ENCODE data around the gene FCHSD2.
"Not testable (repeated sequence)": the region's sequence is repeated elsewhere in the genome, so short reads cannot be mapped to it uniquely, and the experiment has no call there.

Gene FCHSD2

GRCh38 chr11:73147771-73148681, 5.9 kb upstream of the FCHSD2 start:
- DNase-seq: no peak

DNA sequence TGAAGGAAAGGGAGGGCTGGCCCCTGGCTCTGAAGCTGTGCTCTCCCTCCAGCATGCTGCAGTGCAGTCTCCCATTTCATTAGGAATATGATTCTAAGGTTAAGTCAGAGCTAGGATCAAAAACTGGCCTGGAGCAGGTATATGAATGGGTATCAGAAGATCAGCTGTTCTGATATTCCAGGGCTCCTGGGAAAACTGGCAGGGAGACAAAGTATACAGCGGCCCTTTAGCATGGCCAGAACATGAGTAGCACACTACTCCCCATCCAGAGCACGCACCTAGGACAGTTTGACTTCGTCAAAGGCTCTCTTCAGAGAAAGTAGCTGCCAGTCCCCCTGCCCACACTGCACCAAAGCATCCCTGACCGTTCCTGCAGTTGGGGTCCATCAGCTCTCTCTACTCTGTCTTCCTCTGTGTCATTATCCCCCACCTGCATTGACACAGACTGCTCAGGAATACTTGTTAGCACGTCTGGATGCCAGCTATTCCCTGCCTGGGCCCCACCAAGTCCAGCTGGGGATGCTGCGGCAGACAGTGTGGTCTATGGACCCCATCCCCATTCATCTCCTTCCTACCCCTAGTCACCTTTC, 4.0 kb upstream of the FCHSD2 start:
- no peak for DNase-seq

- DNase-seq: no peak
Measured at GRCh38 chr11:73143126-73143838, 1.2 kb upstream of the FCHSD2 start.

- DNase-seq: no peak
Measured at GRCh38 chr11:73141309-73142127, 600 bp downstream of the FCHSD2 start.

- DNase-seq: no peak
Measured at GRCh38 chr11:73141031-73141308, 1.1 kb downstream of the FCHSD2 start.

GRCh38 chr11:73140213-73141030, 1.7 kb downstream of the FCHSD2 start:
- DNase-seq: no peak

DNA sequence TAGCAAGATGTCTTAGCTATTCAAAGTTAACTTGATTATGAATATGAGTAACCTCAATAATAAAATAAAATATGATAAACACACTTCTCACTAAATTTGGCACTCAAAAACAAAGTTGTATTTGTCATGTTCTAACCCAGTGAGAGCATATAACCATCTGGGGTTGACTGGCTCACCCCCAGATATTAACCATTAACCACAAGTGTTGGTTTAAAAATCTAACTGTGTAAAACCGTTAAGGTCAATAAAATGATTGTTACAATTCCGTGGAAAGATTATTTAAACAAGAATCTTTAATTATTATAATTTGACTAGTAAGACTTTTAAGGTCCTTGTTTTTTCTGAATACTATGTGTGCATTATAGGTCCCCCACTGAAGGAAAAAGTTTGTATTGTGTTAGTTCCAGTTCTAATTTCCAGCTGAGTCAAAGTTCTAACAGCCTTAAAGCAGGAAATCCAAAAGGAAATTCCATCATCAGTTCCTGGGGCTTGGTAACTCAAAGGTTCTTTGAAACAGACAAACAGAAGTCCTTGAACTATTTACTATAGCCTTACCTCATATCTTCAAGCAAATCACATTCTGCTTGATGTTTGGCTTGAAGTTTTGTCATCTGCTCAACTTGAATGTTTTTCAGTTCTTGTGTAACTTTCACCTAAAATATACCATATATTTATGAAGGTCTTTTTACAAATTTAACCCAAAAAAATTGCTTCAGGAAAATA, 2.5 kb downstream of the FCHSD2 start:
- DNase-seq: no peak

DNA sequence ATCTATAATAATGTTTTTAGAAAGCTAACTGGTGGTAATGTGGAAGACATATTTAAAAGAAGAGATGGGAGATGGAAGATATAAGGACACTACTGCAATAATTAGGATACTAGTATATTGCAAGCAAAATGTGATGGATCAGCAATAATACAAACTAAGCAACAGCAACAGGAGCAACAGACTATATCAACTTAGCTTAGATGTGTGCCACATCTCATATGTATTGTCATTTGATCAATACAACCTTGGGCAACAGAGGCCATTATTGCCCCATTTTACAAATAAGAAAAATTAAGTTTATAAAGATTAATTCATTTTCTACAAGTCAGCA, 4.2 kb downstream of the FCHSD2 start:
- no peak for DNase-seq

DNA sequence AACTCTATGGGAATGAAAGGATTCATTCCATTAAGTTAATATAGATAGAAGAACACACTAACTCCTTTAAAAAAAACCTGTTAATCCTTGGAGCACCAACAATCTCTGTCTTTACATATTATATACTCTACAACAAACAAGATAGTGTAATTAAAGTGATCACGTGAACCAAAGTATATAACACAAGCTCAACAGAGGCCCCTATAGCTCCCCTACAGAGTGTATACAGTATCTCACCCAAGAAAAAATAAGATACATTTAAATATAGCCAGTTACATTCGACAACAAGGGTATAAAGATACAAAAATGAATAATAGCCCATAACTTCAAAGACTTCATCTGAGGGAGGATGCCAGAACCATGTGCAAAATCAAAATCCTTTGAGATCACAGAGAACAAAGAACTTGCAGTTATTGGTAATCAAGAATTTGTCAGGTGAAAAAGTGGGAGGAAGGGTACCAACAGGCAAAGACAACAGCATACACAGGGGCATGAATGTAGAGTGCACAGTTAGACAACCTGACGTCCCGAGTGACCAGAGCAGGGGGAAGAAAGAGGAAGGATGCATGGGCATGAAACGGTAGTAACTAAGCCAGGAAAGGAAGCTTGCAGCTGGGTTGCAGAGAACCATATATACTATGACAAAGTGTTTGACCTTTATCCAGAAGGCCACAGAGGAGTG, 4.7 kb downstream of the FCHSD2 start:
- no peak for DNase-seq

DNA sequence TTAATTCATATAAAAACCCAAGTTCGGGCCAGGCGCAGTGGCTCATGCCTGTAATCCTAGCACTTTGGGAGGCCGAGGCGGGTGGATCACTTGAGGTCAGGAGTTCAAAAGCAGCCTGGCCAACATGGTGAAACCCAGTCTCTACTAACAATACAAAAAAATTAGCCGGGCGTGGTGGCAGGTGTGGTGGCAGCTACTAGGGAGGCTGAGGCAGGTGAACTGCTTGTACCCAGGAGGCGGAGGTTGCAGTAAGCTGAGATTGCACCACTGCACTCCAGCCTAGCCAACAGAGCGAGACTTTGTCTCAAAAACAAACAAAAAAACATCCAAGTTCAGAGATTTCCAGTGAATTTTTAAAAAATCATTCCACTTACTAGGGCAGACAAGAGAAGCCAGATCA, 5.4 kb downstream of the FCHSD2 start:
- DNase-seq: not testable (repeated sequence)

- DNase-seq: no peak
Measured at GRCh38 chr11:73135346-73136284, 6.5 kb downstream of the FCHSD2 start.

GRCh38 chr11:73132349-73132748, 9.8 kb downstream of the FCHSD2 start:
- DNase-seq: not testable (repeated sequence)

GRCh38 chr11:73130181-73130580, 11.9 kb downstream of the FCHSD2 start:
- no peak for DNase-seq

- no peak for DNase-seq
Measured at GRCh38 chr11:73129198-73129597, 12.9 kb downstream of the FCHSD2 start.

DNA sequence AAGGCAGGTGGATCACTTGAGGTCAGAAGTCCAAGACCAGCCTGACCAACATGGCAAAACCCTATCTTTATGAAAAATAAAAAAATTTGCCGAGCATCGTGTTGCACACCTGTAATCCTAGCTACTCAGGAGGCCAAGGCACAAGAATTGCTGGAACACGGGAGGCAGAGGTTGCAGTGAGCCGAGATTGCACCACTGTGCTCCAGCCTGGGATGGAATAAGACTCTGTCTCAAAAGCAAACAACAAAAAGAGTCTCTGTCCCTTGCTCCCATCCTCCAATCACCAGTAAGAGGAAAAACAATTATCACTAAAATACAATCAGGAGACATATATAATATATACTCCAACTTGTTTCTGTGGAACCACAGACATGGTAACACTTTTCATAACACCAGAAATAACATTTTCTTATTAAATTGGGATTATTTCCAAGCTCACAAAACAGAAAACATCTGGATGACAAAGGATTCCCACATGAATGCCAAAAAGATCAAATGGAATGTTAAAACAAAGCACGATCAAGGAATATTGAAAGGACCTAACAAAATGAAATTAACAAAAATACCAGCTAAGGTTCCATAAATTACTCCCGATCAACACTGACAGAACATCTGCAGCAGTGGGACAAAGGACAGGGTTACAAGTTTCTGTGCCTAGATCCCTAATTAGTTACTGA, 15.2 kb downstream of the FCHSD2 start:
- DNase-seq: no peak

DNA sequence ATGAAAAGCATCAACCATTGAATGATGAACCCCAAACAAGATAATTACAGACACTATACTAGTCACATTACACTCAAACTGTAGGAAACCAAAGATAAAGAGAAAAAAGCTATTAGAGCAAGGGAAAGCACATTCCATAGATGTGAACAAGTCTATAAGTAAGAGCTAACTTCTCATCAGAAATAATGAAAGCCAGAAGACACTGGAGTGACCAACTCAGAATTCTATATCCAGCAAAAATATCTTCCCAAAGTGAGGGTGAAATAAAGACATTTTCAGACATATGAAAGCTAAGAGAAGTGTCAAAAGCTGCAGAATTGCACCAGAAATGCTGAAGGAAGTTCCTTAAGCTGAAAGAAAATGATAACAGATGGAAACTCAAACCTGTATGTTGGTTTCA, 17.3 kb downstream of the FCHSD2 start:
- DNase-seq: no peak

GRCh38 chr11:73123892-73124291, 18.2 kb downstream of the FCHSD2 start:
- not testable (repeated sequence) for DNase-seq

- no peak for DNase-seq
Measured at GRCh38 chr11:73121692-73122091, 20.4 kb downstream of the FCHSD2 start.

DNA sequence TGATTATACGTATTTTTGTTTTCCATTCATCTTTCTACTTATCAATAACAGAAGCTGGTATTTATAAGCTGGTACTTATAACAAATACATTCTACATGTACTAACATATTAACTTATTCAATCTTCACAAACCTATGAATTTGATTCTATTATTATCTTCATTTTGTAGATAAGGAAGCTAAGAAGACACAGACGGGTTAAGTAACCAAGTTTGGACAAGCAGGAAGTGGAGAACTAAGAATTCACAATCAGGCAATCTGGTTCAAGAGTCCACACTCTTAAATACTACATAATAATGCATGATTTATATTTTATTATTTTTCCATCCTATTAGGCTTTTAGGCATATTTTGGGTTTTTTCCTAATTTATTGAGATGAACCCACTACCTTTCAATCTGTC, 25.0 kb downstream of the FCHSD2 start:
- no peak for DNase-seq
